ENCODE measurements around the gene BCKDHA. TPM values are rescaled to one million over a fixed set of nuclear protein-coding genes. Genes with fewer than 3 reads are reported as not detected.
A peak's percentile ranks its signal among the peaks of the same experiment; 100 is the strongest.

Gene BCKDHA
- total and polyA plus RNA-seq, 9 of the 15 experiments (the other 6 are each of a cell fraction or from before 2014, with no cell fraction given) = 4.5 to 52.5 (median 14.1) TPM

DNA sequence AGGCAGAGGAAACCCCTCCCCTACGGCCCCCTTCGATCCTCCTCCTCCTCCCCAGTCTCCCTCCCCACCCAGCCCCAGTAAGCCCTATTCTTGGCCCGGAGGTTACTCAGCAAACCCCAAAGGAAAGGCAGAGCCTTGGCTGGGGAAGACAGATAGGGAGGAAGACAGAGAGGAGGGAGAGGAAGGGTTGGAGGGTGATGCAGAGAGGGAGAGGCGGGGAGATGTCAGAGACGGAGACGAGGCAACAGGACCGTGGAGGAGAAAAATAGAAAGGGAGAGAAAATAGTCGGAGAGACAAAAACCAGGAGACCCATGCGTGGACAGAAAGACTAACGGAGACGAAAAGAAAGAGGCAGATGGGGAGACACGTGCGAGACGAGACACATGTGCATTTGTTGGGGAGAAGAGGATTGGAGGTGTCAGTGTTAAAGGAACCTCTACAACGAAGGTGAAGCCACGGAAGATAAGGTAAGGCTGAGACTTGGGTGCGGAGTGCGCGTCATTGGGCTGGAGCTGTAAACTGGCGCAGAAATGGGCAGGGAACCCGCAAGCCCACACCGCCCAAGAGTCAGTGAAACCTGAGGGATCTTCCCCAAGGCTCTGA, 46.8 kb upstream of the BCKDHA start (continued):
- TF ChIP-seq ZNF655 (CRISPR knock-in tag; IDR thresholded peaks at IDR 0.05) (no peak), SMAD3 (CRISPR knock-in tag; conservative IDR thresholded peaks at IDR 0.05) (no peak), CXXC5 (CRISPR knock-in tag; IDR thresholded peaks at IDR 0.05) (no peak; the same call in 1 of the 2 replicates), MAFK (IDR thresholded peaks at IDR 0.05; ENCODE audit: low read length) (no peak), SMC3 (conservative IDR thresholded peaks at IDR 0.05; ENCODE audit: insufficient read depth, low read depth, low read length) (no peak), ZNF263 (CRISPR knock-in tag; IDR thresholded peaks at IDR 0.05; ENCODE audit: borderline replicate concordance) (peak; percentile 93), DLX4 (CRISPR knock-in tag; IDR thresholded peaks at IDR 0.05) (no peak), XRCC4 (IDR thresholded peaks at IDR 0.05; ENCODE audit: extremely low read depth, insufficient read depth, insufficient read length) (no peak), ZNF668 (CRISPR knock-in tag; IDR thresholded peaks at IDR 0.05) (no peak), ZNF253 (CRISPR knock-in tag; conservative IDR thresholded peaks at IDR 0.05) (no peak), NFIC (IDR thresholded peaks at IDR 0.05) (peak; percentile 43), ZNF232 (CRISPR knock-in tag; IDR thresholded peaks at IDR 0.05) (no peak), U2AF2 (optimal IDR thresholded peaks at IDR 0.05; ENCODE audit: low read depth, low read length) (no peak), RBFOX2 (IDR thresholded peaks at IDR 0.05; ENCODE audit: low read depth, low read length) (no peak), MYNN (IDR thresholded peaks at IDR 0.05) (no peak), MYNN (CRISPR knock-in tag; IDR thresholded peaks at IDR 0.05) (no peak), HNRNPH1 (optimal IDR thresholded peaks at IDR 0.05; ENCODE audit: low read depth, low read length) (no peak)
- TF ChIP-seq, protein P1, sequence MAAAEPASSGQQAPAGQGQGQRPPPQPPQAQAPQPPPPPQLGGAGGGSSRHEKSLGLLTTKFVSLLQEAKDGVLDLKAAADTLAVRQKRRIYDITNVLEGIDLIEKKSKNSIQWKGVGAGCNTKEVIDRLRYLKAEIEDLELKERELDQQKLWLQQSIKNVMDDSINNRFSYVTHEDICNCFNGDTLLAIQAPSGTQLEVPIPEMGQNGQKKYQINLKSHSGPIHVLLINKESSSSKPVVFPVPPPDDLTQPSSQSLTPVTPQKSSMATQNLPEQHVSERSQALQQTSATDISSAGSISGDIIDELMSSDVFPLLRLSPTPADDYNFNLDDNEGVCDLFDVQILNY (CRISPR knock-in tag; IDR thresholded peaks at IDR 0.05) = no peak
- TF ChIP-seq, protein P2, sequence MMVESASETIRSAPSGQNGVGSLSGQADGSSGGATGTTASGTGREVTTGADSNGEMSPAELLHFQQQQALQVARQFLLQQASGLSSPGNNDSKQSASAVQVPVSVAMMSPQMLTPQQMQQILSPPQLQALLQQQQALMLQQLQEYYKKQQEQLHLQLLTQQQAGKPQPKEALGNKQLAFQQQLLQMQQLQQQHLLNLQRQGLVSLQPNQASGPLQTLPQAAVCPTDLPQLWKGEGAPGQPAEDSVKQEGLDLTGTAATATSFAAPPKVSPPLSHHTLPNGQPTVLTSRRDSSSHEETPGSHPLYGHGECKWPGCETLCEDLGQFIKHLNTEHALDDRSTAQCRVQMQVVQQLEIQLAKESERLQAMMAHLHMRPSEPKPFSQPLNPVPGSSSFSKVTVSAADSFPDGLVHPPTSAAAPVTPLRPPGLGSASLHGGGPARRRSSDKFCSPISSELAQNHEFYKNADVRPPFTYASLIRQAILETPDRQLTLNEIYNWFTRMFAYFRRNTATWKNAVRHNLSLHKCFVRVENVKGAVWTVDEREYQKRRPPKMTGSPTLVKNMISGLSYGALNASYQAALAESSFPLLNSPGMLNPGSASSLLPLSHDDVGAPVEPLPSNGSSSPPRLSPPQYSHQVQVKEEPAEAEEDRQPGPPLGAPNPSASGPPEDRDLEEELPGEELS (CRISPR knock-in tag; IDR thresholded peaks at IDR 0.05; ENCODE audit: borderline replicate concordance) = no peak
- TF ChIP-seq, protein P3, sequence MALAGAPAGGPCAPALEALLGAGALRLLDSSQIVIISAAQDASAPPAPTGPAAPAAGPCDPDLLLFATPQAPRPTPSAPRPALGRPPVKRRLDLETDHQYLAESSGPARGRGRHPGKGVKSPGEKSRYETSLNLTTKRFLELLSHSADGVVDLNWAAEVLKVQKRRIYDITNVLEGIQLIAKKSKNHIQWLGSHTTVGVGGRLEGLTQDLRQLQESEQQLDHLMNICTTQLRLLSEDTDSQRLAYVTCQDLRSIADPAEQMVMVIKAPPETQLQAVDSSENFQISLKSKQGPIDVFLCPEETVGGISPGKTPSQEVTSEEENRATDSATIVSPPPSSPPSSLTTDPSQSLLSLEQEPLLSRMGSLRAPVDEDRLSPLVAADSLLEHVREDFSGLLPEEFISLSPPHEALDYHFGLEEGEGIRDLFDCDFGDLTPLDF (CRISPR knock-in tag; IDR thresholded peaks at IDR 0.05) = 0 out of 2 replicates have a peak, but pooled peaks have one; percentile 72
- TF ChIP-seq, protein P4, sequence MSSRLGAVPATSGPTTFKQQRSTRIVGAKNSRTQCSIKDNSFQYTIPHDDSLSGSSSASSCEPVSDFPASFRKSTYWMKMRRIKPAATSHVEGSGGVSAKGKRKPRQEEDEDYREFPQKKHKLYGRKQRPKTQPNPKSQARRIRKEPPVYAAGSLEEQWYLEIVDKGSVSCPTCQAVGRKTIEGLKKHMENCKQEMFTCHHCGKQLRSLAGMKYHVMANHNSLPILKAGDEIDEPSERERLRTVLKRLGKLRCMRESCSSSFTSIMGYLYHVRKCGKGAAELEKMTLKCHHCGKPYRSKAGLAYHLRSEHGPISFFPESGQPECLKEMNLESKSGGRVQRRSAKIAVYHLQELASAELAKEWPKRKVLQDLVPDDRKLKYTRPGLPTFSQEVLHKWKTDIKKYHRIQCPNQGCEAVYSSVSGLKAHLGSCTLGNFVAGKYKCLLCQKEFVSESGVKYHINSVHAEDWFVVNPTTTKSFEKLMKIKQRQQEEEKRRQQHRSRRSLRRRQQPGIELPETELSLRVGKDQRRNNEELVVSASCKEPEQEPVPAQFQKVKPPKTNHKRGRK (tag; IDR thresholded peaks at IDR 0.05) = no peak; the same call in 1 of the 2 replicates

Measured in K562 (cell line).